Dermis microvascular lymphatic vessel endothelial cell (primary cell): Measurements from ENCODE around the gene MNX1. TPM values are rescaled to one million over a fixed set of nuclear protein-coding genes. Genes with fewer than 3 reads are reported as not detected.

Experiments
- DNase-seq, 2 donors: peaks; one replicate each; pipeline versions ENCODE4 v3.0.0 to v3.0.0-alpha.2; 2010; ENCODE audit warnings: low read depth in 2 of 2
- total RNA-seq: library from RNA; depleted of rRNA; stranded (reverse); fragments of >200 nt; gene quantifications from 2 replicates; pipeline ENCODE4 v1.2.1, GENCODE V29; 2014

Gene MNX1
- total RNA-seq, 1 donor from 2014 or later, result under 0.01 TPM

- no peak for DNase-seq
Observed at GRCh38 chr7:157014635-157015555, 4.4 kb upstream of the MNX1 start.

GRCh38 chr7:157013602-157014549 lies 3.4 kb upstream of the MNX1 start:
- no peak for DNase-seq

- DNase-seq, result no peak
Observed at GRCh38 chr7:157013101-157013500, 2.6 kb upstream of the MNX1 start.

GRCh38 chr7:157012113-157012547 lies 1.7 kb upstream of the MNX1 start:
- DNase-seq, result no peak

GRCh38 chr7:157011333-157012112 lies 1.1 kb upstream of the MNX1 start:
- DNase-seq, result no peak

- DNase-seq, result no peak
Observed at GRCh38 chr7:157009778-157010587, 480 bp downstream of the MNX1 start.

GRCh38 chr7:157009170-157009777 lies 1.2 kb downstream of the MNX1 start:
- DNase-seq, result no peak

- DNase-seq, result no peak
Observed at GRCh38 chr7:157008206-157009169, 2.0 kb downstream of the MNX1 start.

GRCh38 chr7:157007470-157008066 lies 2.9 kb downstream of the MNX1 start:
- DNase-seq, result no peak

- DNase-seq, result no peak
Observed at GRCh38 chr7:157006829-157007469, 3.5 kb downstream of the MNX1 start.

GRCh38 chr7:157006205-157006747 lies 4.2 kb downstream of the MNX1 start:
- no peak for DNase-seq

- DNase-seq, result no peak
Observed at GRCh38 chr7:157005456-157006204, 4.8 kb downstream of the MNX1 start.

- no peak for DNase-seq
Observed at GRCh38 chr7:157004521-157005455, 5.7 kb downstream of the MNX1 start.

GRCh38 chr7:157003756-157004520 lies 6.5 kb downstream of the MNX1 start:
- peak; percentile 12 to 48 for DNase-seq

- DNase-seq, result no peak
Observed at GRCh38 chr7:157003445-157003755, 7.1 kb downstream of the MNX1 start.
